GM10266 (cell line): ENCODE results near the gene NT5DC3.

Experiments
- DNase-seq: peaks from one replicate; pipeline ENCODE4 v3.0.0; 2012; ENCODE audit errors: extremely low spot score
- CTCF ChIP-seq: IDR thresholded peaks from 2 replicates; pipeline ENCODE4 v1.5.1; 2012; ENCODE audit warnings: mild to moderate bottlenecking, low read depth; ENCODE audit not compliant: control insufficient read depth, insufficient read depth; ENCODE audit errors: missing control alignments

NT5DC3 gene

GRCh38 chr12:103783744-103784664 lies 57.0 kb downstream of the NT5DC3 start:
- no peak for TF ChIP-seq CTCF
- no peak for DNase-seq

GRCh38 chr12:103782399-103782798 lies 58.6 kb downstream of the NT5DC3 start:
- TF ChIP-seq CTCF: no peak
- no peak for DNase-seq

GRCh38 chr12:103780992-103781391 lies 60.0 kb downstream of the NT5DC3 start:
- DNase-seq: no peak
- no peak for TF ChIP-seq CTCF

GRCh38 chr12:103780093-103780440 lies 61.0 kb downstream of the NT5DC3 start:
- no peak for DNase-seq
- TF ChIP-seq CTCF: no peak

DNA sequence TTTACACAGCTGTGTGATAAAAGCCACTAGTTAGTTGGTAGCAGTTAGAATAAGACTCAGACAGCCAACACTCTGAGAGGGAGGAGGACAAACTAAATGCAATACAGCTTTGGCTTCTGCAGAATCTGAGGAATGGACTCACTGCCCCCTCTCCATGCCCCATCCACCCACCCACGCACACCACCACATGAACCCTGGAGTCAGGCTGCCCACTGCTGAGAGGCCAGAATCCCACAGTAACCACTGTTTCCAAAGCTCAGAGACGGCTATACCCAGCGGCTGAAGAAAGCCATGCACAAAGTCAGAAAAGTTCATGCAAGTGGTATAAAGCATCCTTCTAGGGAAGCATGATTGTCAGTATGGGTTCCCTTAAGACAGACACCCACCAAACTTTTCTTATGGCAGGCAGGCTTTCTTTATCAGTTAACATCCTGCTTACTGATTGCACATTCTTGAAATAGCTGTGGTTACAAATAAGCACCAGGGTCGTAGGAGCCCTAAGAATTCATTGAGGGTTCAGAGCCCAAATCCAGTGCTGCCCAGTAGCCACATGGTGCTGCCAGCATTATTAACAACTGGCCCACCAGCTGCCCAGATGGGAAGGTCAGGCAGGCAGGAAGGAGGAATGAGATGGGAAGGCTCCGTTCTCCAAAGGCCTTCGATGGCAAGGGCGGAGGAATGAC lies 61.5 kb downstream of the NT5DC3 start:
- TF ChIP-seq CTCF: no peak
- DNase-seq: no peak

DNA sequence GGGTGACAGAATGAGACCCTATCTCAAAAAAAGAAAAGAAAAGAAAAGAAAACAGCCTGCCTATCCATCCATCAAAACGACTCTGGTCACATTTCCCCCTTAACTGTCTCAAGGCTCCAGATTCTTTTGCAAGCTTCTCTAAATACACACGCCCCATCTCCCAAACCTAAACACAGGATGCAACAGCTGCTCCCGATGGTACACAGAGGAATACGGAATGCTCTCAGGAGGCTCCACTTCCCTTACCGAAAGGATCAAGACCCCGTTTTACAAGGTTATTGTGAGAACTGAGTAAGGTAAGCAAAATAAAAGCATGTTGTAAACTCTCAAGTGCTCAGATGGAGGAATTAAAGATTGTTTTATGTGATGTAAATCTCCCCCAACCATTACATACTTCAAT lies 62.3 kb downstream of the NT5DC3 start:
- DNase-seq: no peak
- TF ChIP-seq CTCF: no peak
